GM12874 (cell line): ENCODE measurements around the gene SOHLH1.

Experiments
- CTCF ChIP-seq: IDR thresholded peaks from 2 replicates; pipeline ENCODE4 v1.5.1; 2011; ENCODE audit warnings: low read depth, mild to moderate bottlenecking, control low read depth, low read length, moderate library complexity; ENCODE audit not compliant: insufficient read depth

Gene SOHLH1

DNA sequence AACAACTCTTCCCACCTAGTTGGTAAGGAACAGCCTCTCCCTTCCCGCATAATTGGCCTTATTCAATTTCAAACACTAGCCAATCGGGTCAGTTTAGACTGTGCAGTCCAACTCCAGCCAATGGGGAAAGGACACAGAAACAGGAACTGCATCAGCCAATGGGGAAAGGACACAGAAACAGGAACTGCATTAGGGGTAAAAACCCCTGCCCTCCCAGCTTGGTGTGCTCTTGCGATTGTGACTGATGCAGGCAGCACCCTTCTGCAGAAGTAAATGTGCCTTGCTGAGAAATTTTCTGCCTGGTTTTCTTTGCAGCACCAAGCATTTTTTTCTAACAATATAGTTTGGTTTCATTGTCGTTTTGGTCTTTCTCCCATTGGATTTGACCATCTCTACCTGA, 51.4 kb downstream of the SOHLH1 start:
- TF ChIP-seq CTCF = no peak

DNA sequence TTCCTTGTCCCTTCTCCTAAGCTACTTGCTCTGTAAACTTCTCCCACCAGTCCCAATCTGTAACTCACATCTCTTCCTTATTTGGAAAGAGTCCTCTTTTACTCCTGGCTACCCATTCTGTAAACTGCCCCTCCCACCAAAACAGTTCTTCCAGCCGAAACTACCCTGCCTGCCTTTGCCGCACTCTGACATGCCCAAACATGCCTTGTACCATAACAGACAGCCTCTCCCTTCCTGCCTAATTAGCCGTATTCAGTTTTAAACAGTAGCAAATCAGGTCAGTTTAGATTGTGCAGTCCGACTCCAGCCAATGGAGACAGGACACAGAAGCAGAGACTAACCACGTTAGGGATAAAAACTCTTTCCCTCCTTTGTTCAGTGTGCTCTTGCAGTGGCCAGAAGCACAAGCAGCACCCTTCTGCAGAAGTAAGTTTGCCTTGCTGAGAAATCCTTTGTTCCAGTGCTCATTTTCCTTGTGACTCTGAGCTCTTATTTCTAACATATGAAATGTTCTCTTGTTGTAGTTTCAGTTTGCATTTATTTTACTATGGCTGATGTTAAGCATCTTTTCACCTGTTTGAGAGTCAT, 54.6 kb downstream of the SOHLH1 start:
- TF ChIP-seq CTCF = no peak
